Hypothalamus (tissue), 51 donors: ENCODE measurements around the gene CGREF1.

Experiments
- DNase-seq, 51 donors: peaks; one replicate each; lab custom pipeline; 2025; lab: John Stamatoyannopoulos, UW

CGREF1 gene

GRCh38 chr2:27091746-27092695 lies 26.9 kb downstream of the CGREF1 start:
- no peak for DNase-seq

- no peak for DNase-seq
Observed at GRCh38 chr2:27089111-27089954, 29.6 kb downstream of the CGREF1 start.

- DNase-seq = no peak
Observed at GRCh38 chr2:27088634-27089033, 30.3 kb downstream of the CGREF1 start.

DNA sequence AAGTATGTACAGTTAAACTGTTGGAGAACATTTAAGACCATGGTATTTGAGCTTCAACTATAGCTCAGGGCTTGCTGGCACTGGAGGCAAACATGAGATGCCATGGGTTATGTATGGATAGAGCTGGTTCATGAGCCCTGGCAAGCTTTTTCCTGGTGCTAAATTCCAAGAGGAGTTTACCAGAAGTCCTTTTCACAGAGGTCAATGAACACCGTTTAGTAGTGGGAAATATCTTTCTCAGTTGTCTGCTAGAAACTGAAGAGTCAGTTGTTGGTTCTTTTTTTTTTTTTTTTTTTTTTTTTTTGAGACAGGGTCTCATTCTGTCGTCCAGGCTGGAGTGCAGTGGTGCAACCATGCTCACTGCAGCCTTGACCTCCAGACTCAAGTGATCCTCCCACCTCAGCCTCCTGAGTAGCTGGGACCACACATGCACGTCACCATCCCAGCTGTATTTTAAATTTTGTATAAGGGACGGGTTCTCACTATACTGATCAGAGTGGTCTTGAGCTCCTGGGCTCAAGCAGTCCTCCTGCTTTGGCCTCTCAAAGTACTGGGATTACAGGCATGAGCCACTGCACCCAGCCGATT lies 31.0 kb downstream of the CGREF1 start:
- no peak for DNase-seq

GRCh38 chr2:27086724-27087593 lies 32.0 kb downstream of the CGREF1 start, which contains the start of gene KHK:
Gene KHK (plus strand): TSS chr2:27086772. CDS start chr2:27087260, 488 bp downstream.
- DNase-seq = peak in 30 of 51 donors; percentile 28 to 74 (median 53)

GRCh38 chr2:27086090-27086723 lies 32.7 kb downstream of the CGREF1 start:
- DNase-seq = peak; percentile 51 to 99 (median 91)

DNA sequence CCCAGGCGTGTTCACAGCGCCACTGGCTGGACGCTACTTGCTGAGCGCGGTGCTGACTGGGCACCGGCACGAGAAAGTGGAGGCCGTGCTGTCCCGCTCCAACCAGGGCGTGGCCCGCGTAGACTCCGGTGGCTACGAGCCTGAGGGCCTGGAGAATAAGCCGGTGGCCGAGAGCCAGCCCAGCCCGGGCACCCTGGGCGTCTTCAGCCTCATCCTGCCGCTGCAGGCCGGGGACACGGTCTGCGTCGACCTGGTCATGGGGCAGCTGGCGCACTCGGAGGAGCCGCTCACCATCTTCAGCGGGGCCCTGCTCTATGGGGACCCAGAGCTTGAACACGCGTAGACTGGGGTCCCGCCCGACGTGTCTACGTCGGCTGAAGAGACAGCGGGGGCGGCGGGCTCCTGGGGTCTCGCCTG lies 33.2 kb downstream of the CGREF1 start:
- peak in 49 of 51 donors; percentile 16 to 88 (median 59) for DNase-seq

GRCh38 chr2:27085062-27085672 lies 33.8 kb downstream of the CGREF1 start:
- no peak for DNase-seq

DNA sequence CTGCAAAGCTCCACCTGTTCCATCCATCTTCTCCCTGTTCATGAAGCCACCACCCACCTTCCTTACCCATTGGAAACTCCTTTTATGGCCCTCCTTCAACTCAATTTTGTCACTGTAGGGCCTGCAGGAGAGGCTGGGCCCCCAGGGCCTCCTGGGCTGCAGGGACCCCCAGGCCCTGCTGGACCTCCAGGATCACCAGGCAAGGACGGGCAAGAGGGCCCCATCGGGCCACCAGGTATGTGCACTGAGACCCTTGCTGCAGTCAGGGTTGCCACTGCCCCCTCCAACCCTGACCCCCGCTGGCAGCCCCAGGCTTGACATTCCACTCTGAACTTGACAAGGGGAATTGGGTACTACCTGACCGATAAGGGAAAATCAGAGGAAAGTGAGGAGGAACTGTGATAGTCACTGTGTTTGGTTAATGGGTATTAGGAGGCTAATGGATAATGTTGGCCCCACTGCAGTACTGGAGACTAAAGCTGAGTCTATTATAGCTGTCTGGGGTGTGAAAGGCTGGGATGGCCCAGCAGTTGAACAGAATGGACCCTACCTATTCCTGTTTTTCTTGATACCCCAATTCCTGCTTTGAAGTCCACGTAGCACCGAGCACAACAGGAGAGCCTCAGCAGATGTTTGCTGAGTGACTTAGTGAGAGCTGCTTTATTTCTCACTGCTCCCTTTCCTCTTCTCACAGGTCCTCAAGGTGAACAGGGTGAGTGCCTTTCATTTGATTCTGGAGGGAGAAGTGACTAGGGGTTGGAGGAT lies 34.4 kb downstream of the CGREF1 start:
- no peak for DNase-seq

GRCh38 chr2:27083410-27084296 lies 35.3 kb downstream of the CGREF1 start:
- DNase-seq = no peak

DNA sequence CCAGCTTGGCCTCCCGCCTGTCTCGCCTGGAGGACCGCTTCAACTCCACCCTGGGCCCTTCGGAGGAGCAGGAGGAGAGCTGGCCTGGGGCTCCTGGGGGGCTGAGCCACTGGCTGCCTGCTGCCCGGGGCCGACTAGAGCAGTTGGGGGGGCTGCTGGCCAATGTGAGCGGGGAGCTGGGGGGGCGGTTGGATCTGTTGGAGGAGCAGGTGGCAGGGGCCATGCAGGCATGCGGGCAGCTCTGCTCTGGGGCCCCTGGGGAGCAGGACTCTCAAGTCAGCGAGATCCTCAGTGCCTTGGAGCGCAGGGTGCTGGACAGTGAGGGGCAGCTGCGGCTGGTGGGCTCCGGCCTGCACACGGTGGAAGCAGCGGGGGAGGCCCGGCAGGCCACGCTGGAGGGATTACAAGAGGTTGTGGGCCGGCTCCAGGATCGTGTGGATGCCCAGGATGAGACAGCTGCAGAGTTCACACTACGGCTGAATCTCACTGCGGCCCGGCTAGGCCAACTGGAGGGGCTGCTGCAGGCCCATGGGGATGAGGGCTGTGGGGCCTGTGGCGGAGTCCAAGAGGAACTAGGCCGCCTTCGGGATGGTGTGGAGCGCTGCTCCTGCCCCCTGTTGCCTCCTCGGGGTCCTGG lies 36.0 kb downstream of the CGREF1 start:
- DNase-seq = no peak

DNA sequence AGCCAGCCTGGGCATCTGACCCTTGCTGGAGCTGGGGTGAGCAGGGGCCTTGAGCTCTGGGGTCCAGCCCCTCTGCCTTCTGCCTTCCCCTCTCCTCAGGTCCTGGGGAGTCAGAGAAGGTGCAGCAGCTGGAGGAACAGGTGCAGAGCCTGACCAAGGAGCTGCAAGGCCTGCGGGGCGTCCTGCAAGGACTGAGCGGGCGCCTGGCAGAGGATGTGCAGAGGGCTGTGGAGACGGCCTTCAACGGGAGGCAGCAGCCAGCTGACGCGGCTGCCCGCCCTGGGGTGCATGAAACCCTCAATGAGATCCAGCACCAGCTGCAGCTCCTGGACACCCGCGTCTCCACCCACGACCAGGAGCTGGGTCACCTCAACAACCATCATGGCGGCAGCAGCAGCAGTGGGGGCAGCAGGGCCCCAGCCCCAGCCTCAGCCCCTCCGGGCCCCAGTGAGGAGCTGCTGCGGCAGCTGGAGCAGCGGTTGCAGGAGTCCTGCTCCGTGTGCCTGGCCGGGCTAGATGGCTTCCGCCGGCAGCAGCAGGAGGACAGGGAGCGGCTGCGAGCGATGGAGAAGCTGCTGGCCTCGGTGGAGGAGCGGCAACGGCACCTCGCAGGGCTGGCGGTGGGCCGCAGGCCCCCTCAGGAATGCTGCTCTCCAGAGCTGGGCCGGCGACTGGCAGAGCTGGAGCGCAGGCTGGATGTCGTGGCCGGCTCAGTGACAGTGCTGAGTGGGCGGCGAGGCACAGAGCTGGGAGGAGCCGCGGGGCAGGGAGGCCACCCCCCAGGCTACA lies 36.8 kb downstream of the CGREF1 start:
- no peak for DNase-seq

- DNase-seq = no peak
Observed at GRCh38 chr2:27080603-27080936, 38.4 kb downstream of the CGREF1 start.

GRCh38 chr2:27080140-27080469 lies 38.8 kb downstream of the CGREF1 start:
- no peak for DNase-seq

- no peak for DNase-seq
Observed at GRCh38 chr2:27079233-27080139, 39.4 kb downstream of the CGREF1 start.
